A549 (cell line): ENCODE measurements around the gene ZNF407. TPM values are rescaled to one million over a fixed set of nuclear protein-coding genes. Genes with fewer than 3 reads are reported as not detected.

Experiments used
- ATAC-seq, 2 experiments: fragments of 200-7000 bp in 1 of 2; fragments of >200 bp in 1 of 2; cut with Nextera tagmentation in 1 of 2; cut with Tn5 transposase in 1 of 2; 3 replicates each; pipeline versions ENCODE4 v1.8.0 to v1.9.1; 2018 to 2020; ENCODE audit warnings: mild to moderate bottlenecking in 1 of 2, moderate library complexity in 1 of 2
- CTCF ChIA-PET: fragments of 300-600 bp; sonication (Branson Sonifier 250); formaldehyde crosslinking; extraction: SDS; loops from one replicate; lab custom pipeline; 2021; ENCODE audit warnings: antibody characterized with exemption, inconsistent platforms; lab: Yijun Ruan, JAX
- POLR2A ChIA-PET: fragments of 350-600 bp; formaldehyde crosslinking; extraction: SDS; loops from one replicate; lab custom pipeline; 2021; ENCODE audit warnings: antibody characterized with exemption, inconsistent platforms; lab: Yijun Ruan, JAX
- DNase-seq, 2 experiments: peaks; one replicate each; pipeline versions ENCODE4 v3.0.0 to v3.0.0-alpha.2; 2011 to 2016; ENCODE audit warnings: low read depth in 1 of 2, low spot score in 1 of 2
- FAIRE-seq: peaks from 2 replicates; lab custom pipeline; 2011; peaks lifted over from hg19 to GRCh38; lab: Jason Lieb, UNC
- H3K27ac ChIP-seq, 2 experiments: fragments of >200 bp; sonication (Bioruptor Twin); formaldehyde crosslinking; 3 replicates each; pipeline ENCODE4 v1.5.1; 2016 to 2017
- H3K4me1 ChIP-seq: fragments of >200 bp; sonication (Bioruptor Twin); formaldehyde crosslinking; 3 replicates; pipeline ENCODE4 v1.6.1; 2016
- H3K4me2 ChIP-seq: fragments of >200 bp; sonication (Bioruptor Twin); formaldehyde crosslinking; 3 replicates; pipeline ENCODE4 v1.6.1; 2016
- H3K4me3 ChIP-seq: fragments of >200 bp; sonication (Bioruptor Twin); formaldehyde crosslinking; 3 replicates; pipeline ENCODE4 v1.5.1; 2016
- H3K9me3 ChIP-seq: fragments of >200 bp; sonication (Bioruptor Twin); formaldehyde crosslinking; 3 replicates; pipeline ENCODE4 v1.6.1; 2016
- ATOH8 ChIP-seq: fragments of 250-450 bp; sonication (Bioruptor Pico); IDR thresholded peaks from 2 replicates; pipeline ENCODE4 v1.5.0; 2020; ENCODE audit warnings: low read depth, mild to moderate bottlenecking, moderate library complexity
- BCL3 ChIP-seq: fragments of >200 bp; sonication (Bioruptor Twin); formaldehyde crosslinking; IDR thresholded peaks from 3 replicates; pipeline ENCODE4 v1.6.1; 2016
- CHD2 ChIP-seq: fragments of 150-350 bp; IDR thresholded peaks from 2 replicates; pipeline ENCODE4 v1.6.1; 2014; ENCODE audit warnings: low read length; ENCODE audit not compliant: partially characterized antibody
- CTCF ChIP-seq: fragments of >200 bp; sonication (Bioruptor Twin); formaldehyde crosslinking; IDR thresholded peaks from 3 replicates; pipeline ENCODE4 v1.5.1; 2016
- FOSL2 ChIP-seq, 2 experiments: fragments of 450-650 bp in 1 of 2; fragments of >200 bp in 1 of 2; sonication (Bioruptor Twin) in 1 of 2; formaldehyde crosslinking; IDR thresholded peaks; 2 replicates each; pipeline versions ENCODE4 v1.5.0 to v1.6.1; 2016 to 2020; ENCODE audit warnings: mild to moderate bottlenecking in 1 of 2, moderate library complexity in 1 of 2
- GATA3 ChIP-seq: IDR thresholded peaks from 2 replicates; pipeline ENCODE4 v1.6.1; 2012; ENCODE audit warnings: borderline replicate concordance
- HDAC2 ChIP-seq: fragments of 200-600 bp; sonication (generic); IDR thresholded peaks from 2 replicates; pipeline ENCODE4 v1.6.1; 2016
- HMGXB4 ChIP-seq: fragments of 250-450 bp; sonication (Bioruptor Pico); IDR thresholded peaks from 2 replicates; pipeline ENCODE4 v1.5.0; 2021; ENCODE audit warnings: mild to moderate bottlenecking, moderate library complexity, borderline replicate concordance
- HOXA7 ChIP-seq: fragments of 250-450 bp; sonication (Bioruptor Pico); IDR thresholded peaks from 2 replicates; pipeline ENCODE4 v1.5.0; 2020; ENCODE audit warnings: mild to moderate bottlenecking, moderate library complexity
- HOXB13 ChIP-seq: fragments of 250-450 bp; sonication (Bioruptor Pico); IDR thresholded peaks from 2 replicates; pipeline ENCODE4 v1.5.0; 2020; ENCODE audit warnings: low read depth, mild to moderate bottlenecking, moderate library complexity
- JUN ChIP-seq, 2 experiments: fragments of >200 bp; sonication (Bioruptor Twin); formaldehyde crosslinking; IDR thresholded peaks; 2 replicates in 1 of 2; 3 replicates in 1 of 2; pipeline ENCODE4 v1.6.1; 2016 to 2017
- KDM1A ChIP-seq: fragments of 200-600 bp; sonication (generic); IDR thresholded peaks from 2 replicates; pipeline ENCODE4 v1.6.1; 2016; ENCODE audit warnings: low read depth, mild to moderate bottlenecking
- NPAS2 ChIP-seq: fragments of 250-450 bp; sonication (Bioruptor Pico); IDR thresholded peaks from 2 replicates; pipeline ENCODE4 v1.8.0; 2022; ENCODE audit warnings: mild to moderate bottlenecking, moderate library complexity, borderline replicate concordance
- NR3C1 ChIP-seq: fragments of >200 bp; sonication (Bioruptor Twin); formaldehyde crosslinking; IDR thresholded peaks from 3 replicates; pipeline ENCODE4 v1.6.1; 2017
- PHF8 ChIP-seq: fragments of 200-600 bp; sonication (generic); IDR thresholded peaks from 2 replicates; pipeline ENCODE4 v1.6.1; 2016; ENCODE audit warnings: low read depth, mild to moderate bottlenecking, antibody characterized with exemption, moderate library complexity, borderline replicate concordance
- POLR2A ChIP-seq: IDR thresholded peaks from 2 replicates; pipeline ENCODE4 v1.6.1; 2012; ENCODE audit warnings: mild to moderate bottlenecking, low read length
- RAD21 ChIP-seq, 2 experiments: fragments of >200 bp in 1 of 2; sonication (Bioruptor Twin) in 1 of 2; formaldehyde crosslinking in 1 of 2; IDR thresholded peaks in 1 of 2; conservative IDR thresholded peaks in 1 of 2; 2 replicates in 1 of 2; 3 replicates in 1 of 2; pipeline ENCODE4 v1.6.1; 2012 to 2018; ENCODE audit warnings: inconsistent platforms in 1 of 2
- RARB ChIP-seq: fragments of 250-450 bp; sonication (Bioruptor Pico); IDR thresholded peaks from 2 replicates; pipeline ENCODE4 v1.8.0; 2021; ENCODE audit warnings: mild to moderate bottlenecking, moderate library complexity
- REST ChIP-seq: fragments of 200-600 bp; sonication (generic); IDR thresholded peaks from 2 replicates; pipeline ENCODE4 v1.6.1; 2016; ENCODE audit warnings: antibody characterized with exemption, mild to moderate bottlenecking, moderate library complexity
- SMC3 ChIP-seq: fragments of >200 bp; sonication (Bioruptor Twin); formaldehyde crosslinking; IDR thresholded peaks from 3 replicates; pipeline ENCODE4 v1.6.1; 2018; ENCODE audit warnings: inconsistent platforms
- SREBF2 ChIP-seq: fragments of 450-650 bp; IDR thresholded peaks from 2 replicates; pipeline ENCODE4 v1.6.1; 2014; ENCODE audit warnings: mild to moderate bottlenecking, moderate library complexity
- TFCP2L1 ChIP-seq: fragments of 250-450 bp; sonication (Bioruptor Pico); IDR thresholded peaks from 2 replicates; pipeline ENCODE4 v1.5.0; 2021; ENCODE audit warnings: mild to moderate bottlenecking
- USF2 ChIP-seq: fragments of 450-650 bp; IDR thresholded peaks from 2 replicates; pipeline ENCODE4 v1.6.1; 2014; ENCODE audit warnings: antibody characterized with exemption
- WGBS: methylation state at CpG from one replicate; pipeline ENCODE4 v1.1.6; 2017; ENCODE audit errors: missing lambda C conversion rate; 5-methylcytosine and 5-hydroxymethylcytosine counted together
- polyA plus RNA-seq, 4 experiments: library from polyadenylated mRNA; depleted of rRNA in 3 of 4; stranded (reverse); fragments of >200 nt; fragmentation: RNase III in 1 of 4; extraction: RNeasy Plus Mini Kit Qiagen cat#74134 plus additional on column Dnase treatment in 1 of 4; gene quantifications; 2 replicates in 3 of 4; 3 replicates in 1 of 4; pipeline ENCODE4 v1.2.3, GENCODE V29; 2011 to 2017

Gene ZNF407
- polyA plus RNA-seq, 2 of the 4 experiments (the other 2 are of a cell fraction), result 2.5 to 3.0 TPM

- TF ChIP-seq RARB (CRISPR knock-in tag), result no peak
- peak; percentile 43 to 56; a peak in 3 of 5 replicates for TF ChIP-seq RAD21 (conservative IDR thresholded peaks at IDR 0.05 in 1 of 2, IDR thresholded peaks at IDR 0.05 in 1 of 2)
- no peak for TF ChIP-seq HMGXB4
- no peak for TF ChIP-seq HOXB13 (CRISPR knock-in tag)
- TF ChIP-seq CHD2, result no peak
- TF ChIP-seq REST, result no peak
- no peak for TF ChIP-seq GATA3
- no peak for TF ChIP-seq ATOH8 (CRISPR knock-in tag)
- TF ChIP-seq KDM1A, result no peak
- no peak for TF ChIP-seq BCL3
- peak; percentile 39 for TF ChIP-seq SMC3
- no peak for TF ChIP-seq USF2
- no peak for TF ChIP-seq NR3C1
- TF ChIP-seq POLR2A, result no peak
- TF ChIP-seq HDAC2, result no peak
- no peak for TF ChIP-seq TFCP2L1 (CRISPR knock-in tag)
- no peak for TF ChIP-seq NPAS2 (CRISPR knock-in tag)
- no peak for TF ChIP-seq SREBF2
- peak; percentile 40 for TF ChIP-seq CTCF
- TF ChIP-seq PHF8, result no peak
- TF ChIP-seq HOXA7 (CRISPR knock-in tag), result no peak
- TF ChIP-seq FOSL2 (IDR thresholded peaks at IDR 0.05), result no peak
- no peak for TF ChIP-seq FOSL2 (CRISPR knock-in tag; IDR thresholded peaks at IDR 0.05)
- TF ChIP-seq JUN (IDR thresholded peaks at IDR 0.05), result no peak
- Histone ChIP-seq H3K27ac (no peak overlapping the region), H3K4me1 (no peaks in the 10 kb centered on the region), H3K9me3 (no peaks in the 10 kb centered on the region; the same call in 2 of the 3 replicates), H3K4me2 (no peak overlapping the region), H3K4me3 (no peak overlapping the region)
- DNase-seq, result peak in 1 of 2 experiments; percentile 47
- ChIA-PET CTCF (interaction anchor here (0.6 to 1.6 kb wide), 4 partner anchors 23 to 366 kb away, joined by 3 to 5 read pairs (median 4); partner anchors contain the start of gene ZNF407), POLR2A (no interaction called here)
- FAIRE-seq, result no peak
- peak; percentile 39 to 76; a peak in 2 of 6 replicates for ATAC-seq
- 26% methylated on average over 7 of the region's 7 CpGs for WGBS
These were observed 366.3 kb downstream of the ZNF407 start for GRCh38 chr18:74963820-74964446.
